Islet precursor cell (in vitro differentiated cells): ENCODE measurements around the gene APLP2.

Source experiments
- DNase-seq: peaks from one replicate; pipeline ENCODE4 v3.0.0-alpha.2; 2018

Gene APLP2

GRCh38 chr11:130120045-130120444 is 50.4 kb downstream of the APLP2 start:
- DNase-seq, result no peak

- DNase-seq, result no peak
Observed at GRCh38 chr11:130121445-130121978, 51.8 kb downstream of the APLP2 start.

GRCh38 chr11:130122141-130122575 is 52.5 kb downstream of the APLP2 start:
- DNase-seq, result no peak

- no peak for DNase-seq
Observed at GRCh38 chr11:130123414-130124040, 53.8 kb downstream of the APLP2 start.

- DNase-seq, result no peak
Observed at GRCh38 chr11:130124096-130124495, 54.4 kb downstream of the APLP2 start.

- DNase-seq, result no peak
Observed at GRCh38 chr11:130125638-130126037, 55.9 kb downstream of the APLP2 start.

- no peak for DNase-seq
Observed at GRCh38 chr11:130126516-130126915, 56.8 kb downstream of the APLP2 start.

- no peak for DNase-seq
Observed at GRCh38 chr11:130127509-130127908, 57.8 kb downstream of the APLP2 start.

GRCh38 chr11:130128626-130129025 is 58.9 kb downstream of the APLP2 start:
- no peak for DNase-seq

- no peak for DNase-seq
Observed at GRCh38 chr11:130129922-130130321, 60.2 kb downstream of the APLP2 start.

GRCh38 chr11:130131961-130132850 is 62.5 kb downstream of the APLP2 start:
- peak; percentile 68 for DNase-seq

- DNase-seq, result peak; percentile 35
Observed at GRCh38 chr11:130133716-130134115, 64.0 kb downstream of the APLP2 start.

GRCh38 chr11:130136107-130136506 is 66.4 kb downstream of the APLP2 start:
- DNase-seq, result peak; percentile 35

- no peak for DNase-seq
Observed at GRCh38 chr11:130137999-130138398, 68.3 kb downstream of the APLP2 start.

GRCh38 chr11:130139401-130139800 is 69.7 kb downstream of the APLP2 start:
- DNase-seq, result no peak

- DNase-seq, result no peak
Observed at GRCh38 chr11:130141561-130142341, 72.1 kb downstream of the APLP2 start.

- no peak for DNase-seq
Observed at GRCh38 chr11:130144141-130144540, 74.4 kb downstream of the APLP2 start.

GRCh38 chr11:130144861-130145281 is 75.2 kb downstream of the APLP2 start:
- no peak for DNase-seq

GRCh38 chr11:130145311-130145812 is 75.7 kb downstream of the APLP2 start:
- no peak for DNase-seq

GRCh38 chr11:130145975-130146776 is 76.5 kb downstream of the APLP2 start:
- DNase-seq, result peak; percentile 98

- DNase-seq, result no peak
Observed at GRCh38 chr11:130146796-130147195, 77.1 kb downstream of the APLP2 start.

- DNase-seq, result no peak
Observed at GRCh38 chr11:130148796-130149326, 79.2 kb downstream of the APLP2 start.
